ENCODE measurements around the gene ELK3.

The ELK3 gene

GRCh38 chr12:96193725-96194575 lies at the start of gene ELK3:
ELK3 (plus strand) TSS chr12:96194375.
- DNase-seq: no peak

- DNase-seq: no peak
Observed at GRCh38 chr12:96146747-96147146, 47.4 kb upstream of the ELK3 start.

- no peak for DNase-seq
Observed at GRCh38 chr12:96150442-96150841, 43.7 kb upstream of the ELK3 start.

GRCh38 chr12:96152164-96152563 lies 42.0 kb upstream of the ELK3 start:
- DNase-seq: no peak

GRCh38 chr12:96153131-96153725 lies 40.9 kb upstream of the ELK3 start:
- no peak for DNase-seq

- no peak for DNase-seq
Observed at GRCh38 chr12:96155181-96155580, 39.0 kb upstream of the ELK3 start.

- no peak for DNase-seq
Observed at GRCh38 chr12:96155781-96156180, 38.4 kb upstream of the ELK3 start.

GRCh38 chr12:96156211-96156610 lies 38.0 kb upstream of the ELK3 start:
- DNase-seq: no peak

GRCh38 chr12:96157427-96157826 lies 36.7 kb upstream of the ELK3 start:
- no peak for DNase-seq

- no peak for DNase-seq
Observed at GRCh38 chr12:96164951-96165811, 29.0 kb upstream of the ELK3 start.

- no peak for DNase-seq
Observed at GRCh38 chr12:96166765-96167164, 27.4 kb upstream of the ELK3 start.

- no peak for DNase-seq
Observed at GRCh38 chr12:96167492-96167891, 26.7 kb upstream of the ELK3 start.

GRCh38 chr12:96170328-96170727 lies 23.8 kb upstream of the ELK3 start:
- DNase-seq: no peak

- no peak for DNase-seq
Observed at GRCh38 chr12:96170762-96171161, 23.4 kb upstream of the ELK3 start.

- no peak for DNase-seq
Observed at GRCh38 chr12:96171905-96172304, 22.3 kb upstream of the ELK3 start.

GRCh38 chr12:96172981-96173380 lies 21.2 kb upstream of the ELK3 start:
- no peak for DNase-seq

- DNase-seq: no peak
Observed at GRCh38 chr12:96176575-96176974, 17.6 kb upstream of the ELK3 start.

- DNase-seq: peak; percentile 92
Observed at GRCh38 chr12:96177013-96177412, 17.2 kb upstream of the ELK3 start.

- DNase-seq: no peak
Observed at GRCh38 chr12:96183734-96184370, 10.3 kb upstream of the ELK3 start.

- no peak for DNase-seq
Observed at GRCh38 chr12:96185914-96186313, 8.3 kb upstream of the ELK3 start.

GRCh38 chr12:96186607-96187301 lies 7.4 kb upstream of the ELK3 start:
- no peak for DNase-seq

- DNase-seq: no peak
Observed at GRCh38 chr12:96187956-96188355, 6.2 kb upstream of the ELK3 start.
